Mesenchymal stem cell (in vitro differentiated cells and primary cell): ENCODE measurements around the gene SCGB2B2.
A peak's percentile ranks its signal among the peaks of the same experiment; 100 is the strongest.

Source experiments
- DNase-seq: peaks from one replicate; pipeline ENCODE4 v3.0.0-alpha.2; 2013
- H2AFZ ChIP-seq: one replicate; pipeline ENCODE4 v1.6.1; 2013; ENCODE audit warnings: low read depth, mild to moderate bottlenecking, control low read depth, inconsistent platforms, low read length, moderate library complexity
- H2AK5ac ChIP-seq: 2 replicates; pipeline ENCODE4 v1.6.1; 2013; ENCODE audit warnings: low read length, moderate library complexity, mild to moderate bottlenecking, inconsistent platforms; ENCODE audit not compliant: severe bottlenecking
- H2BK120ac ChIP-seq: one replicate; pipeline ENCODE4 v1.6.1; 2013; ENCODE audit warnings: low read depth, mild to moderate bottlenecking, inconsistent platforms, low read length, moderate library complexity
- H2BK12ac ChIP-seq, 2 experiments: one replicate each; pipeline ENCODE4 v1.6.1; 2013; ENCODE audit warnings: inconsistent platforms in 2 of 2, low read length in 2 of 2, mild to moderate bottlenecking in 2 of 2, moderate library complexity in 2 of 2, control low read depth in 1 of 2
- H2BK15ac ChIP-seq: one replicate; pipeline ENCODE4 v1.6.1; 2013; ENCODE audit warnings: mild to moderate bottlenecking, low read depth, inconsistent platforms; ENCODE audit not compliant: poor library complexity, severe bottlenecking
- H2BK5ac ChIP-seq: 2 replicates; pipeline ENCODE4 v1.6.1; 2013; ENCODE audit warnings: low read depth, mild to moderate bottlenecking, low read length, control low read depth, inconsistent platforms; ENCODE audit not compliant: poor library complexity, severe bottlenecking
- H3K14ac ChIP-seq, 2 experiments: one replicate each; pipeline ENCODE4 v1.6.1; 2013; ENCODE audit warnings: inconsistent platforms in 2 of 2, low read length in 2 of 2, control low read depth in 1 of 2, mild to moderate bottlenecking in 1 of 2, moderate library complexity in 1 of 2
- H3K18ac ChIP-seq, 2 experiments: one replicate each; pipeline ENCODE4 v1.6.1; 2013; ENCODE audit warnings: inconsistent platforms in 2 of 2, low read length in 2 of 2, control low read depth in 1 of 2, low read depth in 1 of 2, mild to moderate bottlenecking in 1 of 2
- H3K23ac ChIP-seq, 2 experiments: one replicate each; pipeline ENCODE4 v1.6.1; 2013; ENCODE audit warnings: inconsistent platforms in 2 of 2, low read length in 2 of 2, mild to moderate bottlenecking in 2 of 2, moderate library complexity in 2 of 2, control low read depth in 1 of 2
- H3K27ac ChIP-seq: 2 replicates; pipeline ENCODE4 v1.5.1; 2013; ENCODE audit warnings: mild to moderate bottlenecking, moderate library complexity, low read length, control low read depth, inconsistent platforms; ENCODE audit not compliant: poor library complexity, severe bottlenecking
- H3K27me3 ChIP-seq, 2 experiments: 2 replicates each; pipeline versions ENCODE4 v1.6.1 to v1.7.0; 2013; ENCODE audit warnings: low read length in 2 of 2, mild to moderate bottlenecking in 2 of 2, moderate library complexity in 2 of 2, control low read depth in 1 of 2, inconsistent platforms in 1 of 2; ENCODE audit not compliant: control insufficient read depth in 1 of 2, insufficient read depth in 1 of 2
- H3K36me3 ChIP-seq, 2 experiments: 2 replicates each; pipeline versions ENCODE4 v1.6.1 to v1.7.0; 2013; ENCODE audit warnings: low read length in 2 of 2, control low read depth in 1 of 2, inconsistent platforms in 1 of 2, low read depth in 1 of 2, mild to moderate bottlenecking in 1 of 2; ENCODE audit not compliant: insufficient read depth in 2 of 2, control insufficient read depth in 1 of 2
- H3K4ac ChIP-seq, 2 experiments: one replicate each; pipeline ENCODE4 v1.6.1; 2013; ENCODE audit warnings: inconsistent platforms in 2 of 2, low read length in 2 of 2, mild to moderate bottlenecking in 2 of 2, moderate library complexity in 2 of 2, control low read depth in 1 of 2, low read depth in 1 of 2
- H3K4me1 ChIP-seq: 2 replicates; pipeline ENCODE4 v1.6.1; 2013; ENCODE audit warnings: low read depth, low read length, control low read depth; ENCODE audit not compliant: control insufficient read depth, insufficient read depth
- H3K4me2 ChIP-seq: 2 replicates; pipeline ENCODE4 v1.6.1; 2013; ENCODE audit warnings: low read length, mild to moderate bottlenecking, inconsistent platforms; ENCODE audit not compliant: poor library complexity, severe bottlenecking
- H3K4me3 ChIP-seq, 2 experiments: 2 replicates each; pipeline versions ENCODE4 v1.5.1 to v1.7.0; 2013; ENCODE audit warnings: low read length in 2 of 2, mild to moderate bottlenecking in 2 of 2, control low read depth in 1 of 2, low read depth in 1 of 2; ENCODE audit not compliant: insufficient read depth in 1 of 2
- H3K79me1 ChIP-seq: replicated peaks from 2 replicates; pipeline ENCODE4 v1.6.1; 2013; ENCODE audit warnings: mild to moderate bottlenecking, control low read depth, low read length, inconsistent platforms; ENCODE audit not compliant: poor library complexity, severe bottlenecking
- H3K9ac ChIP-seq: 2 replicates; pipeline ENCODE4 v1.7.0; 2013; ENCODE audit warnings: mild to moderate bottlenecking, low read length, moderate library complexity
- H3K9me3 ChIP-seq: 2 replicates; pipeline ENCODE4 v1.7.0; 2013; ENCODE audit warnings: mild to moderate bottlenecking, low read length; ENCODE audit not compliant: control insufficient read depth
- H4K8ac ChIP-seq: one replicate; pipeline ENCODE4 v1.6.1; 2013; ENCODE audit warnings: inconsistent platforms, mild to moderate bottlenecking, low read length, moderate library complexity
- H4K91ac ChIP-seq: one replicate; pipeline ENCODE4 v1.6.1; 2013; ENCODE audit warnings: mild to moderate bottlenecking, low read length, inconsistent platforms
- WGBS: methylation state at CpG from one replicate; pipeline ENCODE4 v1.1.7; 2013; ENCODE audit warnings: mixed read lengths; 5-methylcytosine and 5-hydroxymethylcytosine counted together

The SCGB2B2 gene

DNA sequence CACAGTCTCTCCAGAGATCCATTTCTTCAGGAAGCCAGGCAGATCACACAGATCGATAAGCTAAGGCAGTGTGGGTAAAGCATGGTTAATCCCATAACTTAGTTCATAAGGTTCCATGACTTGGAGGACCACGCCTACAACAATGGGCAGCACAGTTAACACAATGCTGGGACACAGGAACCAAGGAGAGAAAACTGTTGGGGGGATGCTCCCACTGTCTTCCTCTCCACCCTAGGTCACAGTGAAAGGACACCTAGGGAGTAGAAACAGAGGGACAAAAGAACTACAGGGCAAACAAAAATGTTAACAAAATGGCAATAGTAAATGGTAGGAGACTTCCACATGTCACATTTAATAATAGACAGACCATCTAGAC lies 36.3 kb upstream of the SCGB2B2 start:
- H3K9ac ChIP-seq = no peak overlapping the region
- H3K4me3 ChIP-seq = no peak overlapping the region
- no peak overlapping the region for H2AFZ ChIP-seq
- H3K4me1 ChIP-seq = no peaks in the 10 kb centered on the region
- H4K8ac ChIP-seq = no peak overlapping the region
- H3K4me2 ChIP-seq = no peak overlapping the region
- H2BK5ac ChIP-seq = no peak overlapping the region
- H2BK12ac ChIP-seq = no peak overlapping the region
- no peak overlapping the region for H3K14ac ChIP-seq
- peaks cover 27% of the 10 kb centered on the region for H3K9me3 ChIP-seq
- H3K18ac ChIP-seq = no peak overlapping the region
- no peak overlapping the region for H2BK120ac ChIP-seq
- H3K79me1 ChIP-seq = no peaks in the 10 kb centered on the region
- no peak overlapping the region for H2AK5ac ChIP-seq
- H3K27me3 ChIP-seq = no peaks in the 10 kb centered on the region
- DNase-seq = no peak
- H3K36me3 ChIP-seq = no peaks in the 10 kb centered on the region
- no peak overlapping the region for H3K27ac ChIP-seq
- 84% methylated on average over 2 of the region's 2 CpGs for WGBS
- H3K4ac ChIP-seq = no peak overlapping the region
- no peak overlapping the region for H4K91ac ChIP-seq
- no peak overlapping the region for H2BK15ac ChIP-seq
- no peak overlapping the region for H3K23ac ChIP-seq

DNA sequence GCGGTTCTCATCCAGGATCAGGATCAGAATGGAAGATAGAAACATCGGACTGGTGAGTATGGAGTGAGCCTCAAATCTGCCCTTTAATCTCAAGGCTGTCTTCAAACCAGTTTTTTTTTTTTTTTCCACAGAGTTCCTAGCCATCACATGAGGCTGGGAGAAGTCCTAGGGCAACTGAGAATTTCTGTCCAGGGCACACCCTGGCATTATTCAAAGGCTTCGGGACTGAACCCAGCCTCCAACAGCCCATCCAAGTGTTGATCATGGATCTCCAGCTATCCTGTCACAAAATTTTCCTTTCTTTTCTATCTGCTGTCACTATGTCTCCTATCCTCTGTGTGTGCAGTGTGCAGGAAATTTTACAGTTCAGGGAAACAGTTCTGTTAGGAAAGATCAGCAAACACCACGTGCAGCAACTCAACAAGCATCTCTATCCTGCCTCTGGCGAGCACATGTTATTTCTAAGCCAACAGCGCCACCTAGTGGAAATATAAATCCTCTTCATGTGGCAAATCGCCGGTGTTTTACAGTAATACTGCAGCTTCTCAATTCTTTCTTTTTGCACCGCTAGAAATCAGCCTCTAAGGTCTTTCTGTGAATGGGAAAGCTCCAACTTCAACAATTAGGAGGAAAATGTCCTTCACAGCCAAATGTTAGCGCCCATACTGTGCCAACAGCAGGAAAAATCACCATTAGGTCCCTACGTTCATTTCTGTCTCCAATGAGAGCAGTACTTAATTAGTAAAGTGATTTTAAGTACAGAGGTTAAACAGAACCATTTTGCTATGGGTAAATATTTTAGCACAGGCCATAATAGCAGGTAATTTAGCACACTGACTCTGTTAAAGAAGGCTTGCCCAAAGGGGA lies 35.7 kb upstream of the SCGB2B2 start:
- H2BK12ac ChIP-seq = no peak overlapping the region
- H3K4ac ChIP-seq = no peak overlapping the region
- no peak overlapping the region for H3K18ac ChIP-seq
- H3K23ac ChIP-seq = no peak overlapping the region
- H3K4me3 ChIP-seq = no peak overlapping the region
- H2BK5ac ChIP-seq = no peak overlapping the region
- H3K79me1 ChIP-seq = no peaks in the 10 kb centered on the region
- H4K8ac ChIP-seq = no peak overlapping the region
- peaks cover 32% of the 10 kb centered on the region for H3K9me3 ChIP-seq
- no peaks in the 10 kb centered on the region for H3K27me3 ChIP-seq
- no peak overlapping the region for H3K27ac ChIP-seq
- no peaks in the 10 kb centered on the region for H3K36me3 ChIP-seq
- 29% methylated on average over 9 of the region's 11 CpGs for WGBS
- no peaks in the 10 kb centered on the region for H3K4me1 ChIP-seq
- H4K91ac ChIP-seq = no peak overlapping the region
- H3K14ac ChIP-seq = no peak overlapping the region
- H2AK5ac ChIP-seq = no peak overlapping the region
- no peak overlapping the region for H3K4me2 ChIP-seq
- peak; percentile 77 for DNase-seq
- H2AFZ ChIP-seq = no peak overlapping the region
- H3K9ac ChIP-seq = no peak overlapping the region
- H2BK15ac ChIP-seq = no peak overlapping the region
- H2BK120ac ChIP-seq = no peak overlapping the region

DNA sequence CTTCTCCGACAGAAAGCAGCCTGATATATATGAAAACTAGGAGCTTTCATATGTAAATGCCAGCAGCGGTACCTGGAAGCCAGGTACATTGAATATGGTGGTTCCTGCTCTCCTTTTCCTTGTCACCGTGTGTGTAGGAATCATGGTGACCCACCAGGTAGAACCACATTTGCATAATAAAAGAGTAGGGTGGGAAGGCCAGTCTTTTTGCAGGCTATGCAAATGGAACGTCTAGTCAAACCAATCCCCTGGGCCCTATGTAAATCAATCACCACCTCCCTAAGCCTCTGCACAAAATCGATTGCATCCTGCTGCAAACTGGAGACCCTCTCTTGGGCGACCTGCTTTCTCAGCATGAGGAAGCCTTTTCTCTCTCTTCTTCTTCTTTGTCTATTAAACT lies 34.9 kb upstream of the SCGB2B2 start:
- Histone ChIP-seq H2BK5ac (no peak overlapping the region), H2AFZ (no peak overlapping the region), H2BK120ac (no peak overlapping the region), H3K4me1 (no peaks in the 10 kb centered on the region), H2AK5ac (no peak overlapping the region), H3K27me3 (no peaks in the 10 kb centered on the region), H3K27ac (no peak overlapping the region), H3K23ac (no peak overlapping the region), H2BK15ac (no peak overlapping the region), H3K9ac (no peak overlapping the region), H4K91ac (no peak overlapping the region), H3K79me1 (no peaks in the 10 kb centered on the region), H3K4me2 (no peak overlapping the region), H3K14ac (no peak overlapping the region), H2BK12ac (no peak overlapping the region), H3K4me3 (no peak overlapping the region), H4K8ac (no peak overlapping the region), H3K9me3 (peaks cover 36% of the 10 kb centered on the region), H3K4ac (no peak overlapping the region), H3K36me3 (no peaks in the 10 kb centered on the region), H3K18ac (no peak overlapping the region)
- DNase-seq = no peak
- 69% methylated on average over 6 of the region's 6 CpGs for WGBS

DNA sequence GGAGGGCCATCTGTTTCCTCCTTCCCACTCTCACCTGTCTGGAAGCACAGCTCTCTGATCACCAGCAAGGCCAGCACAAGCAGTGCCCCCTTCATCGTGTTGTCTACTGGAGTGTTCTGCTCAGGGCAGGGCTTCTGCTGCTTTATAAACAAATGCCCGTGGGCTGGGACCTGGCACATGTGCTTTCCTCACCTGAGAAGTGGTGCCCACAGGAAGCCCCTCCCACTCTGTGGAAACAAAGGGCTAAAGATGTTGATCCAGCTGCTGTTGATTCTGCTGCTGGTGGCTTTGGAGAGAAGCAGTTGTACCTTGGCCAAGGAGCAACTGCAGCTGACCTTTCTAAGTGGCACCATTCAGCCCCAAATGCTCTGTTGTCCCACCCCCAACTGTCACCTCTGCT lies 30.7 kb upstream of the SCGB2B2 start:
- Histone ChIP-seq H2AK5ac (no peak overlapping the region), H3K9ac (no peak overlapping the region), H2BK5ac (no peak overlapping the region), H3K23ac (no peak overlapping the region), H3K4me2 (no peak overlapping the region), H2AFZ (no peak overlapping the region), H3K14ac (no peak overlapping the region), H3K9me3 (peaks cover 9% of the 10 kb centered on the region), H3K27me3 (no peaks in the 10 kb centered on the region), H4K91ac (no peak overlapping the region), H3K36me3 (no peaks in the 10 kb centered on the region), H3K4me3 (no peak overlapping the region), H2BK15ac (no peak overlapping the region), H2BK12ac (no peak overlapping the region), H2BK120ac (no peak overlapping the region), H4K8ac (no peak overlapping the region), H3K4ac (no peak overlapping the region), H3K18ac (no peak overlapping the region), H3K27ac (no peak overlapping the region), H3K79me1 (no peaks in the 10 kb centered on the region), H3K4me1 (no peaks in the 10 kb centered on the region)
- no peak for DNase-seq
- 54% methylated on average over 2 of the region's 2 CpGs for WGBS
